H1 (cell line): ENCODE measurements around the gene VPS51. TPM values are rescaled to one million over a fixed set of nuclear protein-coding genes. Genes with fewer than 3 reads are reported as not detected.

Experiments used
- CTCF ChIA-PET: fragments of 300-600 bp; sonication (Branson Sonifier 250); formaldehyde crosslinking; loops from one replicate; lab custom pipeline; 2021; ENCODE audit not compliant: partially characterized antibody; lab: Charles Lee
- POLR2A ChIA-PET: fragments of 300-600 bp; sonication (Branson Sonifier 250); formaldehyde crosslinking; loops from one replicate; lab custom pipeline; 2021; ENCODE audit warnings: inconsistent platforms; ENCODE audit not compliant: partially characterized antibody; lab: Charles Lee
- DNase-seq, 2 experiments: peaks; one replicate each; pipeline versions ENCODE4 v3.0.0 to v3.0.0-alpha.2; 2010 to 2022; ENCODE audit warnings: low spot score in 2 of 2, low read depth in 1 of 2, mixed read lengths in 1 of 2
- FAIRE-seq: peaks from 2 replicates; lab custom pipeline; 2011; peaks lifted over from hg19 to GRCh38; lab: Jason Lieb, UNC
- H2AFZ ChIP-seq: 2 replicates; pipeline ENCODE4 v1.8.1; 2012; ENCODE audit warnings: low read length, inconsistent platforms
- H2AK5ac ChIP-seq: 2 replicates; pipeline ENCODE4 v1.6.1; 2013; ENCODE audit warnings: low read depth, low read length
- H2BK120ac ChIP-seq: replicated peaks from 2 replicates; pipeline ENCODE3; 2013; ENCODE audit warnings: low read depth, low read length, inconsistent platforms
- H2BK12ac ChIP-seq: 2 replicates; pipeline ENCODE4 v1.6.1; 2013; ENCODE audit warnings: low read depth, low read length
- H2BK15ac ChIP-seq: 2 replicates; pipeline ENCODE4 v1.6.1; 2013; ENCODE audit warnings: low read length
- H2BK20ac ChIP-seq: 2 replicates; pipeline ENCODE4 v1.6.1; 2013; ENCODE audit warnings: low read length
- H2BK5ac ChIP-seq: 2 replicates; pipeline ENCODE4 v1.6.1; 2013; ENCODE audit warnings: low read depth, low read length
- H3K14ac ChIP-seq: 2 replicates; pipeline ENCODE4 v1.6.1; 2013; ENCODE audit warnings: inconsistent platforms; ENCODE audit not compliant: insufficient read length
- H3K18ac ChIP-seq: 2 replicates; pipeline ENCODE4 v1.6.1; 2013; ENCODE audit warnings: low read length; ENCODE audit errors: extremely low read depth
- H3K23ac ChIP-seq: 2 replicates; pipeline ENCODE4 v1.6.1; 2013; ENCODE audit warnings: inconsistent platforms; ENCODE audit not compliant: insufficient read length
- H3K23me2 ChIP-seq: 2 replicates; pipeline ENCODE4 v1.6.1; 2013; ENCODE audit warnings: low read depth, low read length
- H3K27ac ChIP-seq: 2 replicates; pipeline ENCODE4 v1.6.1; 2011; ENCODE audit warnings: low read depth, low read length, inconsistent platforms
- H3K27me3 ChIP-seq, 4 experiments: replicated peaks in 1 of 4; 1 replicate in 1 of 4; 2 replicates in 3 of 4; pipeline versions ENCODE4 v1.6.1 to v1.8.1; 2011 to 2013; ENCODE audit warnings: low read length in 3 of 4, mild to moderate bottlenecking in 3 of 4, inconsistent platforms in 2 of 4, mixed read lengths in 2 of 4, moderate library complexity in 1 of 4; ENCODE audit not compliant: control insufficient read depth in 3 of 4, insufficient read depth in 3 of 4; ENCODE audit errors: extremely low read depth in 1 of 4
- H3K36me3 ChIP-seq, 4 experiments: 2 replicates each; pipeline versions ENCODE4 v1.6.1 to v1.8.1; 2011 to 2013; ENCODE audit warnings: mild to moderate bottlenecking in 4 of 4, low read length in 3 of 4, moderate library complexity in 2 of 4, control low read depth in 1 of 4, inconsistent platforms in 1 of 4; ENCODE audit not compliant: insufficient read depth in 4 of 4, control insufficient read depth in 2 of 4
- H3K4ac ChIP-seq: replicated peaks from 2 replicates; pipeline ENCODE3; 2013; ENCODE audit warnings: low read length, low read depth, mixed read lengths, inconsistent platforms; ENCODE audit not compliant: insufficient read length
- H3K4me1 ChIP-seq, 4 experiments: replicated peaks in 1 of 4; 1 replicate in 1 of 4; 2 replicates in 3 of 4; pipeline versions ENCODE4 v1.6.1 to v1.8.1; 2011 to 2013; ENCODE audit warnings: low read length in 3 of 4, inconsistent platforms in 2 of 4, mixed read lengths in 1 of 4; ENCODE audit not compliant: insufficient read depth in 4 of 4, control insufficient read depth in 3 of 4
- H3K4me2 ChIP-seq, 2 experiments: 2 replicates each; pipeline versions ENCODE4 v1.6.1 to v1.8.1; 2011 to 2013; ENCODE audit warnings: low read depth in 2 of 2, low read length in 2 of 2, control low read depth in 1 of 2, inconsistent platforms in 1 of 2, mild to moderate bottlenecking in 1 of 2; ENCODE audit not compliant: insufficient read depth in 1 of 2
- H3K4me3 ChIP-seq, 4 experiments: fragments of 200-600, 300-600 bp in 1 of 4; sonication (generic), shearing (Covaris generic), sonication (Bioruptor Twin) in 1 of 4; 2 replicates each; pipeline versions ENCODE4 v1.5.1 to v1.8.1; 2011 to 2016; ENCODE audit warnings: low read length in 4 of 4, low read depth in 3 of 4, control low read depth in 2 of 4, inconsistent platforms in 2 of 4, mild to moderate bottlenecking in 2 of 4, mixed read lengths in 1 of 4, moderate library complexity in 1 of 4; ENCODE audit not compliant: insufficient read depth in 2 of 4; ENCODE audit errors: extremely low read depth in 1 of 4
- H3K56ac ChIP-seq: replicated peaks from 2 replicates; pipeline ENCODE3; 2013; ENCODE audit warnings: low read depth, mild to moderate bottlenecking, mixed read lengths, low read length, inconsistent platforms; ENCODE audit not compliant: insufficient read length
- H3K79me1 ChIP-seq: 2 replicates; pipeline ENCODE4 v1.6.1; 2013; ENCODE audit warnings: low read depth, low read length, control low read depth
- H3K79me2 ChIP-seq, 2 experiments: 2 replicates each; pipeline versions ENCODE4 v1.6.1 to v1.8.1; 2012 to 2013; ENCODE audit warnings: low read length in 2 of 2, mild to moderate bottlenecking in 2 of 2, inconsistent platforms in 1 of 2; ENCODE audit not compliant: insufficient read depth in 2 of 2, control insufficient read depth in 1 of 2
- H3K9ac ChIP-seq, 4 experiments: replicated peaks in 1 of 4; 1 replicate in 1 of 4; 2 replicates in 3 of 4; pipeline versions ENCODE4 v1.6.1 to v1.8.1; 2011 to 2013; ENCODE audit warnings: low read depth in 3 of 4, low read length in 3 of 4, control low read depth in 2 of 4, mild to moderate bottlenecking in 2 of 4, moderate library complexity in 2 of 4, inconsistent platforms in 1 of 4; ENCODE audit errors: extremely low read depth in 1 of 4
- H3K9me3 ChIP-seq, 2 experiments: 2 replicates each; pipeline versions ENCODE4 v1.6.1 to v1.8.1; 2012 to 2013; ENCODE audit warnings: mild to moderate bottlenecking in 2 of 2, moderate library complexity in 2 of 2, control low read depth in 1 of 2, inconsistent platforms in 1 of 2, low read depth in 1 of 2, low read length in 1 of 2, mixed read lengths in 1 of 2; ENCODE audit not compliant: insufficient read depth in 2 of 2
- H4K20me1 ChIP-seq, 2 experiments: replicated peaks in 1 of 2; 2 replicates each; pipeline versions ENCODE3 to v1.8.1; 2011 to 2013; ENCODE audit warnings: inconsistent platforms in 2 of 2, low read length in 2 of 2, mild to moderate bottlenecking in 1 of 2; ENCODE audit not compliant: insufficient read depth in 2 of 2, control insufficient read depth in 1 of 2
- H4K5ac ChIP-seq: 2 replicates; pipeline ENCODE4 v1.6.1; 2013; ENCODE audit warnings: low read length, low read depth, mixed read lengths, inconsistent platforms; ENCODE audit not compliant: insufficient read length
- H4K8ac ChIP-seq: 2 replicates; pipeline ENCODE4 v1.8.0; 2013; ENCODE audit warnings: mild to moderate bottlenecking, moderate library complexity, low read length, inconsistent platforms; ENCODE audit not compliant: insufficient read depth; ENCODE audit errors: extremely low read depth
- H4K91ac ChIP-seq: replicated peaks from 2 replicates; pipeline ENCODE3; 2013; ENCODE audit warnings: low read length, mixed read lengths, inconsistent platforms; ENCODE audit not compliant: insufficient read length
- MAX ChIP-seq: IDR thresholded peaks from 2 replicates; pipeline ENCODE4 v1.6.1; 2012; ENCODE audit warnings: inconsistent platforms
- POLR2AphosphoS5 ChIP-seq: IDR thresholded peaks from 2 replicates; pipeline ENCODE4 v1.6.1; 2011; ENCODE audit warnings: low read depth, low read length
- WGBS, 2 experiments: shearing (Covaris generic) in 1 of 2; methylation state at CpG; one replicate each; pipeline versions ENCODE4 v1.1.6 to v1.1.7; 2013 to 2015; ENCODE audit warnings: low lambda C conversion rate in 2 of 2, mixed read lengths in 2 of 2, inconsistent platforms in 1 of 2, low coverage in 1 of 2, missing lambda C conversion rate in 1 of 2; ENCODE audit not compliant: insufficient replicate concordance in 2 of 2, insufficient coverage in 1 of 2, insufficient read length in 1 of 2; ENCODE audit errors: extremely low coverage in 1 of 2, missing lambda C conversion rate in 1 of 2; 5-methylcytosine and 5-hydroxymethylcytosine counted together
- polyA plus RNA-seq, 7 experiments: library from polyadenylated mRNA; depleted of rRNA in 3 of 7; stranded (reverse) in 5 of 7; unstranded in 2 of 7; fragments of >200 nt in 5 of 7; fragments of 200-250 nt in 2 of 7; gene quantifications; 1 replicate in 5 of 7; 2 replicates in 1 of 7; 4 replicates in 1 of 7; pipeline versions ENCODE4 v1.2.1 to v1.2.3, GENCODE V29; 2011 to 2013; ENCODE audit warnings: missing spikeins in 2 of 7, mixed read lengths in 2 of 7
- total RNA-seq: library from RNA; stranded (reverse); fragmentation: NEBNext Ultra II Directional; extraction: Animal tissue kit (Norgen Biotek cat#: 25700); gene quantifications from 2 replicates; pipeline ENCODE4 v1.2.1, GENCODE V29; 2021

Gene VPS51
- total and polyA plus RNA-seq, 2 of the 8 experiments (the other 6 are each of a cell fraction or from before 2014, with no cell fraction given) = 97.4 to 142 TPM

- Histone ChIP-seq H3K36me3 (peaks cover 0 to 18% (median 3%) of the 10 kb centered on the region in 4 experiments; a peak in 3 of 8 replicates), H4K20me1 (peaks cover 4 to 18% of the 10 kb centered on the region in 2 experiments), H3K4me2 (no peak overlapping the region), H3K79me2 (peaks cover 0 to 6% of the 10 kb centered on the region in 2 experiments; a peak in 1 of 4 replicates), H4K8ac (no peak overlapping the region; the same call in 1 of the 2 replicates), H2BK5ac (no peak overlapping the region), H3K27me3 (no peaks in the 10 kb centered on the region), H2AK5ac (no peak overlapping the region)
- no peak for TF ChIP-seq MAX
- TF ChIP-seq POLR2AphosphoS5 = 0 out of 2 replicates have a peak, but pooled peaks have one; percentile 55
- TF ChIP-seq, all 59 proteins: peak for 1
- ChIA-PET POLR2A (interaction anchor here (0.7 to 17.4 kb wide), 12 partner anchors 16 to 312 kb away, joined by 3 to 305 read pairs (median 4); partner anchors contain the start of genes ARL2, CAPN1, MAP4K2 and SYVN1), CTCF (interaction anchor here (0.6 to 7.9 kb wide), 5 partner anchors 13 to 66 kb away, joined by 3 to 71 read pairs (median 5); partner anchors contain the start of gene CAPN1)
- DNase-seq (no peak), FAIRE-seq (no peak)
- Histone ChIP-seq H3K4me1 (peaks cover 2 to 26% (median 19%) of the 10 kb centered on the region in 4 experiments), H3K23ac (no peak overlapping the region), H3K56ac (no peak overlapping the region), H2BK120ac (no peak overlapping the region), H3K23me2 (peaks cover 17% of the 10 kb centered on the region; the same call in 1 of the 2 replicates), H3K27ac (no peak overlapping the region), H3K14ac (no peak overlapping the region), H3K18ac (no peak overlapping the region), H3K4me3 (no peak overlapping the region), H2AFZ (no peak overlapping the region), H4K5ac (no peak overlapping the region), H2BK15ac (no peak overlapping the region), H3K4ac (no peak overlapping the region), H3K9ac (no peak overlapping the region), H2BK20ac (no peak overlapping the region), H3K9me3 (no peaks in the 10 kb centered on the region), H4K91ac (no peak overlapping the region), H3K79me1 (peaks cover 8% of the 10 kb centered on the region), H2BK12ac (0 out of 2 replicates have a peak overlapping the region, but pooled peaks have one; percentile 27)
- WGBS, 2 experiments = 89% methylated on average over 11 of the region's 11 CpGs; no CpG with 5 or more reads in 1 of the 2 experiments
Measured at GRCh38 chr11:65114538-65115171, 18.6 kb downstream of the VPS51 start.
